Hepatocyte (in vitro differentiated cells): Measurements from ENCODE around the gene LIPC.

ENCODE experiments used
- EZH2 ChIP-seq: fragments of 200-600 bp; sonication (generic); IDR thresholded peaks from 2 replicates; pipeline ENCODE4 v1.6.1; 2016; ENCODE audit warnings: antibody characterized with exemption, mild to moderate bottlenecking, borderline replicate concordance
- EZH2phosphoT487 ChIP-seq: fragments of 200-600 bp; sonication (generic); IDR thresholded peaks from one replicate; pipeline ENCODE4 v1.6.1; 2018; ENCODE audit warnings: antibody characterized with exemption, mild to moderate bottlenecking, low read depth, moderate library complexity; ENCODE audit not compliant: unreplicated experiment, severe bottlenecking
- TF ChIP-seq, protein P1 (sequence below): fragments of 200-600 bp; sonication (generic); IDR thresholded peaks from 2 replicates; pipeline ENCODE4 v1.5.1; 2016; ENCODE audit warnings: antibody characterized with exemption, mild to moderate bottlenecking; ENCODE audit not compliant: poor library complexity

DNA sequence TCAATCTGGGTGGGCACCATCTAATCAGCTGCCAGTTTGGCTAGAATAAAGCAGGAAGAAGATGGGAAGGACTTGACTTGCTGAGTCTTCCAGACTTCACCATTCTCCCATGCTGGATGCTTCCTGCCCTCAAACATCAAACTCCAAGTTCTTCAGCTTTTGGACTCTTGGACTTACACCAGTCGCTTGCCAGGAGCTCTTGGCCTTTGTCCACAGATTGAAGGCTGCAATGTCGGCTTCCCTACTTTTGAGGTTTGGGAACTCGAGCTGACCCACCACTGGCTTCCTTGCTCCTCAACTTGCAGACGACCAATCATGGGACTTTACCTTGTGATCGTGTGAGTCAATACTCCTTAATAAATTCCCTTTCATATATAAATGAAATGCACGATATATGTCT lies 8.6 kb upstream of the LIPC start:
- TF ChIP-seq, protein P1, sequence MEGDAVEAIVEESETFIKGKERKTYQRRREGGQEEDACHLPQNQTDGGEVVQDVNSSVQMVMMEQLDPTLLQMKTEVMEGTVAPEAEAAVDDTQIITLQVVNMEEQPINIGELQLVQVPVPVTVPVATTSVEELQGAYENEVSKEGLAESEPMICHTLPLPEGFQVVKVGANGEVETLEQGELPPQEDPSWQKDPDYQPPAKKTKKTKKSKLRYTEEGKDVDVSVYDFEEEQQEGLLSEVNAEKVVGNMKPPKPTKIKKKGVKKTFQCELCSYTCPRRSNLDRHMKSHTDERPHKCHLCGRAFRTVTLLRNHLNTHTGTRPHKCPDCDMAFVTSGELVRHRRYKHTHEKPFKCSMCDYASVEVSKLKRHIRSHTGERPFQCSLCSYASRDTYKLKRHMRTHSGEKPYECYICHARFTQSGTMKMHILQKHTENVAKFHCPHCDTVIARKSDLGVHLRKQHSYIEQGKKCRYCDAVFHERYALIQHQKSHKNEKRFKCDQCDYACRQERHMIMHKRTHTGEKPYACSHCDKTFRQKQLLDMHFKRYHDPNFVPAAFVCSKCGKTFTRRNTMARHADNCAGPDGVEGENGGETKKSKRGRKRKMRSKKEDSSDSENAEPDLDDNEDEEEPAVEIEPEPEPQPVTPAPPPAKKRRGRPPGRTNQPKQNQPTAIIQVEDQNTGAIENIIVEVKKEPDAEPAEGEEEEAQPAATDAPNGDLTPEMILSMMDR: no peak
- TF ChIP-seq EZH2 (no peak), EZH2phosphoT487 (no peak)
